Medulla oblongata (tissue), 1 donor: ENCODE results near the gene EEIG2.
"Not testable (repeated sequence)": the region's sequence is repeated elsewhere in the genome, so short reads cannot be mapped to it uniquely, and the experiment has no call there.

Experiments
- DNase-seq: peaks from one replicate; pipeline ENCODE4 v3.0.0-alpha.2; 2015; ENCODE audit errors: extremely low spot score

The EEIG2 gene

DNA sequence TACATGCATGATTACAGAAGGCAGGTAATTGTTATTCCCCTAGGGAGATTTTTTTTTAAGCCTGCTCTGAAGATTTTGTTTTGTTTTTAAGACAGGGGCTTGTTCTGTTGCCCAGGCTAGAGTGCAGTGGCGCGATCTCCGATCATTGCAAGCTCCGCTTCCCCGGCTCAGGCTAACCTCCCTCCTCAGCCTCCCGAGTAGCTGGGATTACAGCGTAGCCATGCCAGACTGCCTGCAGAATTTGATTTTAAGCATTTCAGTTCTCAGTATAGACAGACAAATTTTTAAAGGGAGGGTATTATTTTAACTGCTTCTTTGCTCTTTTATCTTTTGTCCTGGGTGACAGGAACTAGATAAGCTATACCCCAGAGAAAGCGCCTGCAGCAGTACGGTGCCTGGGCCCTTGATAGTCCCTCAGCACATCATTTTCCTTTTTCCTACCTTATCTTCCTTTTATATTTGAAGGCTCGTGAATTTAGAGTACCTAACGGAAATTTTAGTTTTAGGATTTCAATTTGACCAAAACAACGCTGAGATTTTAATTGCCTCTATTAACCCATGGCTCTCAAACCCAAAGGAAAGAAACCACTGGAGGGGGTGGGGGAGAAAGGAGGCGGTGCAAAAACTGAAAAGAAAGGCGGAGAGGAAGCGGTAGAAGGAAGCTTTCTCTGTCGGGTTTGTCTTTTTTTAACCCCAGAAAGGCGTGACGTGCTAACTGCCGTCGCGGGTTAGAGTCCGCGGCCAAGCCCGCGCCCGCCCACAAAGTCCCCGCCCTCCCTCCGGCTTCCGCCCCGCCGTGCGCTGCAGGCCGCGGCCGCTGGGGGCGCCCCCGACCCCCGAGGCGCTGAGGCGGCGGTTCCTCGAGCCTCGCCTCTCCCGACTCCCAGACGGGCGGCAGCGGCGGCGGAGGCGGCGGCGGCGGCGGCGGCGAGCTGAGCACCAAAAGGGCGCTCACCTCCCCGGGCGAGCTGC is at the start of gene EEIG2:
Gene EEIG2, plus strand, starts transcription at position 886 of the 972 bp plus-strand sequence. CDS start 329 bp downstream, outside the sequence.
- peak; percentile 88 for DNase-seq

DNA sequence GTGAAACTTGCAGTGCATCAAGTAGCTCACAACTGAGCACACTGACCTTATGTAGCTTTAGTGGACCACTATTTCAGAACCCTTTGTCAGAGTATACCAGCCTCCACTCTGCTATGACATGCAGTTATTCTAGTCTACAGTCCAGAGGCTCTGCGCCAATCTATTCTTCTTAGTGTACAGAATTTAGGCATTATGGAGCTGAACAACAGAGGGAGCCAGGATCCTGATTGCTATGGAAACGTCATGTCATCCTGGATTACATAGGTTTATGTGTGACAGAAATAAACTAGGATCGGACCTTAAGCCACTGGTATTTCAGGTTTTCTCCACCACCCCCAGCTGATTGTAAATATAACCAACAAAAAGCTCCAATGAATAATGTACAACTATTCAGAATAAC is 48.1 kb upstream of the EEIG2 start:
- DNase-seq, result no peak

DNA sequence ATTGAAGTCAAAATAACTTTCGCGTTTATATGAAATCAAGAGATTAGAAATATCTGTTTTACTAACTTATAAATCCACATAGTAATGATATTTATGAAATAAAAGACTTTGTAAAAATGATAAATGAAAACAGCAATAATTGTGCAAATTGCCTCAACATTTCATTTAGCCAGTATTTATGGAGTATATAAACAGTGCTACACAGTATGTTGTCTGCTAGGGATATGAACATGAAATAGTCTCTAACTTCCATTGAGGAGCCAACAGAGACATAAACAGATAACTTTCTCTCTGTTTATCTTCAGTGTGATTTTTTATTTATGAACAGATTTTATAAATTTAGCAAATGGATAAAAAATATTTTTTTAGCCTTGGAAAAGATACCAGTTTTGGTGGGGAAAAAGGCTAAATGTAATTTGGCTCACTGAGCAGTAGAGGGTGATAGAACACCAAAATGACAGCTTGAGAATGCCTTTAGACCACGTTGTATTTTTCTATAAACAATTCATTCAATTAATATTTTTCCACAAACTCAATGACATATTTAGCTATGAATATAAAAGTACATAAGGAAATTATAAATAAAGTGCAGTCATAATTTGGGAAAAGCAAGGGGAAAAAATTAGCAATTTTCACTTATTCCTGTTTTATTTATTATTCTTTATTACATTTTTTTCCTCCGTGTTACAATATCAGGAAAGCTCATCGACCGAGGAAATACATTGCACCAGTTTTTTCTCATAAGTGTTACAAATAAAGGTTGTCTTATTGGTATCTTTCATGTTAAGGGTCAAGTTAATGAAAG is 47.5 kb upstream of the EEIG2 start:
- peak; percentile 69 for DNase-seq

DNA sequence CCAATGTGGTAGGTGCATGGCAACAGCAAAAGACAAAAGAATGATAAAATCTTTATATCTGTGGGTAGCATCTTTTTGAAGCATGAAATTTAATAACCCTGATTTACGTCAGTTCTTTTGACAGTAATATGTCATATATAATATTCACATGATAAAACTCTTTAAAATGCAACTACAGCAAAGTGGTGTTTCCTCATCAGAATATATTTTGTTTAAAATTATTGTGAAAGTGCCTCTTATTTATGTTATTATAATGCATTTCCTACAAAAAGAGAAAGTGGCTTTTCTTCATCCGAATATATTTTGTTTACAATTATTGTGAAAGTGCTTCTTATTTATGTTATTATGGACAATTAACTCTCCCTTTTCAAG is 46.9 kb upstream of the EEIG2 start:
- no peak for DNase-seq

DNA sequence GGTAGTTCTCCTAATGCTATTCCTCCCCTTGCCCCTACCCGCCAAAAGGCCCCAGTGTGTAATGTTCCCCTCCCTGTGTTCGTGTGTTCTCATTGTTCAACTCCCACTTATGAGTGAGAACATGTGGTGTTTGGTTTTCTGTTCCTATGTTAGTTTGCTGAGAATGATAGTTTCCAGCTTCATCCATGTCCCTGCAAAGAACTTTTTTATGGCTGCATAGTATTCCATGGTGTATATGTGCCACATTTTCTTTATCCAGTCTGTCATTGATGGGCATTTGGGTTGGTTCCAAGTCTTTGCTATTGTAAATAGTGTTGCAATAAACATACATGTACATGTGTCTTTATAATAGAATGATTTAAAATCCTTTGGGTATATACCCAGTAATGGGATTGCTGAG is 46.0 kb upstream of the EEIG2 start:
- not testable (repeated sequence) for DNase-seq

DNA sequence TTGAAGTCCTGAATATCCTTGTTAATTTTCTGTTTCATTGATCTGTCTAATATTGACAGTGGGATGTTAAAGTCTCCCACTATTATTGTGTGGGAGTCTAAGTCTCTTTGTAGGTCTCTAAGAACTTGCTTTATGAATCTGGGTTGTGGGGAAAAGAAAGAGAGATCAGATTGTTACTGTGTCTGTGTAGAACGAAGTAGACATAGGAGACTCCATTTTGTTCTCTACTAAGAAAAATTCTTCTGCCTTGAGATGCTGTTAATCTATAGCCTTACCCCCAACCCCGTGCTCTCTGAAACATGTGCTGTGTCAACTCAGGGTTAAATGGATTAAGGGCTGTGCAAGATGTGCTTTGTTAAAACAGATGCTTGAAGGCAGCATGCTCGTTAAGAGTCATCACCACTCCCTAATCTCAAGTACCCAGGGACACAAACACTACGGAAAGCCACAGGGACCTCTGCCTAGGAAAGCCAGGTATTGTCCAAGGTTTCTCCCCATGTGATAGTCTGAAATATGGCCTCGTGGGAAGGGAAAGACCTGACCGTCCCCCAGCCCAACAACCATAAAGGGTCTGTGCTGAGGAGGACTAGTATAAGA is 42.5 kb upstream of the EEIG2 start:
- not testable (repeated sequence) for DNase-seq

DNA sequence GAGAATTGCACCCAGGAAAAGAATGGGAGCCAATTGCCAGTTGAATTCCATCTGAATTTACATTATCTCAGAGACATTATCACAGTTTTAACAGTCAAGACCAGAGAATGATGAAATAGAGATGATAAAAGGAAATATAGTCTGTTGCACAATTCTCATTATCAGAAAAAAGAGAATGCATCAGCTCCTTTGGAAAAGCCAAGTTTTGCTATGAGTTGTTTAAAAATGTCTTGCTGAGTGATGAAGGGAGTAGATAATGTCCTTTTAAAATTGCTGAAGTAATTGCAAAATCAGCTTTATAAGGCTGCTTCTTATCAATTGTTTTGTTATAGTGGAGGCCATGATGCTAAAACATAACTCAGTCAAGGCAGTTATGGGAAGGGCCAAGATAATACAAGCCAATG is 37.9 kb upstream of the EEIG2 start:
- DNase-seq, result no peak

DNA sequence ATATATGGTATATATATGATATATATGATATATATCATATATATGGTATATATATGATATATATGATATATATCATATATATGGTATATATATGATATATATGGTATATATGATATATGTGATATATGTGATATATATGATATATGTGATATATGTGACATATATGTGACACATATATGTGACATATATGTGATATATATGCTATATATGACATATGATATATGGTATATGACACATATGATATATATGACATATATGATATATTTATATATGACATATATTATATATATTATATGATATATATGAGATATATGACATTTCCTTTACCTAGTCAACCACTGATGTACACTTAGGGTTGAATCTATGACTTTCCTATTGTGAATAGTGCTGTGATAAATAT is 36.1 kb upstream of the EEIG2 start:
- no peak for DNase-seq

DNA sequence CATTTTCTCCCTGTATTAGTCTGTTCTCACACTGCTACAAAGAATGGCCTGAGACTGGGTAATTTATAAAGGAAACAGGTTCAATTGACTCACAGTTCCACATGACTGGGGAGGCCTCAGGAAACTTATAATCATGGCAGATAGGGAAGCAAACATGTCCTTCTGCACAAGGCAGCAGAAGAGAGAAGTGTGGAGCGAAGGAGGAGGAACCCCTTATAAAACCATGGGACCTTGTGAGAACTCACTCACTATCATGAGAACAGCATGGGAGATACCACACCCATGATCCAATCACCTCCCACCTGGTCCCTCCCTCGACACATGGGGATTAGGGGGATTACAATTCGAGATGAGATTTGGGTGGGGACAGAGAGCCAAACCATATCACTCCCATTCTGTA is 35.2 kb upstream of the EEIG2 start:
- DNase-seq, result no peak

DNA sequence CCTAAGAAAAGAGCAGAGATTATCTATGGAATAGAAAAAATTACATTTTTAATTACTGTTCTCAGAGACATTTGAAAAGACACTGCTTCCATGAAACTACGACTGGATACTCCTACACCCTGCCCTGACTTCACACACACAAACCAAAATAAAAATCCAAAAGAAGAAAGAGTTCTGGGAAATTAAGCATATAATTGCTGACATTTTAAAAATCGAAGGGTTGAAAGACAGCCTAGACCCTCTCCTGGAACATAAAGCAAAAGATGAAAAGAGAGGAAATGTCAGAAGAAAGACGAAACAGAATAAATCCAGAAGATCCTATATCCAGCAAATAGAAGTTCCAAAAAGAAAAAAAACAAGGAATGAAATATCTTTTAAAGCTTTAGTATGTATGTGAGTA is 32.8 kb upstream of the EEIG2 start:
- DNase-seq, result no peak

DNA sequence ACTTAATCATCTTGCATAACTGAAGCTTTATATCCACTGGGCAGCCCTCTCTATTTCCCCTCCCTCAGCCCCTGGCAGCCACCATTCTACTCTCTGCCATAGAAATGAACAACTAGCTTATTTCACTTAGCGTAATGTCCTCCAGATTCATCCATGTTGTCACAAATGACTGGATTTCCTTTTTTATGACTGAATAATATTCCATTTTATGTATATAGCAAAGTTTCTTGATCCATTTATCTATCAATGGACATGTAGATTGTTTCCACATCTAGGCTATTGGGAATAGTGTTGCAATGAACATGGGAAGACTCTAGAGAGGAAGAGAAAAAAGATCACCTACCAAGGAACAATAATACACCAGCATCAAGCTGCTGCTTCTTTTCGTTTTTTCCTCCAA is 32.1 kb upstream of the EEIG2 start:
- DNase-seq, result no peak

DNA sequence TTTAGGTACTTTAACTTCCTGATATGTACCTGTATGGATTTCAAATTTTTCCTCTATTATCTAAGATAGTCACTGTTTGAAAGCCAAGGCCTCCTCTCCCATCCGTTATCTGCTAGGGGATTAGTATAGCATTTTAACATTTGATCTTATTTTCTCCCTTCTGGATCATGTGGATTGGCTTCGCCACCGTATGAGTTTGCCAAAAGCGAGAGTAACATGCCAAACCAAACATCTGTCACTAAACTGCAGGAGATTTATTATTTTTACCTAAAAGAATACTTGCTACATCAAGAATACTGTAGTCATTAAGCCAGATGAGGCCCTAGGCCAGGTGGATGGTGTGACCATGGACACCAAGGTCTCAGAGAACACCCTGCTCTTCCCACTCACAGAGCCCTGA is 28.5 kb upstream of the EEIG2 start:
- no peak for DNase-seq

DNA sequence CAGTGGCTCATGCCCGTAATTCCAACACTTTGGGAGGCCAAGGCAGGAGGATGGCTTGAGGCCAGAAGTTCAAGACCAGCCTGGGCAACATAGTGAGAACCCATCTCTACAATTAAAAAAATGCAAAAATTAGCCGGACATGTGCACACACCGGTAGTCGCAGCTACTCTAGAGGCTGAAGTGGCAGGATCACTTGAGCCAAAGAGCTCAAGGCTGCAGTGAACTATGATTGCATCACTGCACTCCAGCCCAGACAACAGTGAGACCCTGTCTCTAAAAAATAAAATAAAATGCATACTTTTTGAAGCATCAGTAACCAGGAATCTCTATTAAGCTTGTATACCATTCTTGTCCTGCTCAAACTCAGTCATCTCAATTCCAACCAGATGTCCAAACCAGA is 27.2 kb upstream of the EEIG2 start:
- no peak for DNase-seq

DNA sequence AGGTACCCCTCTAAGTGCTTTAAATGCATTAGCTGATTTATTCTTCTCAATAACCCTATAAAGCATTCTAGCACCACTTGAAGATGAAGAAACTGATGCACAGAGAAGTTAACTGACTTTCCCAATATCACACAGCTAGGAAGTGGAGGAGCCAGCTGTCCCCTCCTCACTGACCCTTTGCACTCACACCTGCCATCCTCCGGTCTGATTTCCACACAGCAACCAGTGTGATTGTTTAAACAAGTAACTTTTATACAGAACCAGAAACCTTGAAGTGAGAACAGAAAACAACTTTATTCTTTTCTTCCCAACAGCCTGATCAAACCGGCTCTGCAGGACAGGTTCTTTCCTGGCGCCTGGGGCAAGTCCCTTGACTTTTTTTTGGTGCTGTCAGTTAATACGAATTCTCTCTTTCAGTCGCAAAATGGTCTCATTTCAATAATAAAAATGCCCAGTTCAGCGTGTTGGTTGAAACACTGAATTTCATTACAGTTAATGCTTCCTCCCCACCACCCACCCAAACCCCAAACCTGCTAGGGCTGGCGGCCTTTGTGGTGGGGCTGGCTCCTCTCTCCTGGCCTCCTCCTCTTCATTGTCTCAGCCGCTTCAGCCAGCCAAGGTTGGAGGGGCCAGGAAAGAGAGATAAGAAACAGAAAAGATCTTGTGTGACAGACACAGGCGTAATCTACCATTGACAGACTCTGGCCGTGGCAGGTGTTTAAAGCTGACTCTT is 26.4 kb upstream of the EEIG2 start:
- DNase-seq, result no peak

DNA sequence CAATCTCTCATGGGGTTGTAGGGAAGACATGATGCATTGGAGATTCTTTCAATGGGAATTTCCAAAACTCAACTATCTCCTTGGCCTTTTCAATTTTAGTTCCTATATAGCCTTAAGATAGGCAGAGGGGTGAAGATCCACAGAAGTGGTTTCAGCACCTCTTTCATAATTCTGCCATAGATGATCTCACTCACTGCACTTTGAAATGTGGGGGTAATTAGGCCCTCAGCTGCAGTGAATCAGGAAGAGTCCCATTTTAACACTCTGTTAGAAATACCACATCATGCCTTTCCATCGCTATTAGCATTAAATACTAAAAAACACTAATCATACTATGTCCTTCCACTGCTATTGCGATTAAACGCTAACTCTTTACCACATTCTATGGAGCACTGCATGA is 25.1 kb upstream of the EEIG2 start:
- DNase-seq, result no peak

DNA sequence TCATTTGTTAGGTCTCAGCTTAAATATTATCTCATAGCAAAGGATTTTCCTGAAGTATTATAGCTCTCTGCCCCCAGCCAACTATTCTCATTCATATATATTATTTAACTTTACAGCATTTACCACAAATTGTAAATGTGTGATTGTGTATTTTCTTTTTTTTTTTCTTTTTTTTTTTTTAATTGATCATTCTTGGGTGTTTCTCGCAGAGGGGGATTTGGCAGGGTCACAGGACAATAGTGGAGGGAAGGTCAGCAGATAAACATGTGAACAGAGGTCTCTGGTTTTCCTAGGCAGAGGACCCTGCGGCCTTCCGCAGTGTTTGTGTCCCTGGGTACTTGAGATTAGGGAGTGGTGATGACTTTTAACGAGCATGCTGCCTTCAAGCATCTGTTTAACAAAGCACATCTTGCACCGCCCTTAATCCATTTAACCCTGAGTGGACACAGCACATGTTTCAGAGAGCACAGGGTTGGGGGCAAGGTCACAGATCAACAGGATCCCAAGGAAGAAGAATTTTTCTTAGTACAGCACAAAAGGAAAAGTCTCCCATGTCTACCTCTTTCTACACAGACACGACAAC is 24.5 kb upstream of the EEIG2 start:
- DNase-seq, result not testable (repeated sequence)

DNA sequence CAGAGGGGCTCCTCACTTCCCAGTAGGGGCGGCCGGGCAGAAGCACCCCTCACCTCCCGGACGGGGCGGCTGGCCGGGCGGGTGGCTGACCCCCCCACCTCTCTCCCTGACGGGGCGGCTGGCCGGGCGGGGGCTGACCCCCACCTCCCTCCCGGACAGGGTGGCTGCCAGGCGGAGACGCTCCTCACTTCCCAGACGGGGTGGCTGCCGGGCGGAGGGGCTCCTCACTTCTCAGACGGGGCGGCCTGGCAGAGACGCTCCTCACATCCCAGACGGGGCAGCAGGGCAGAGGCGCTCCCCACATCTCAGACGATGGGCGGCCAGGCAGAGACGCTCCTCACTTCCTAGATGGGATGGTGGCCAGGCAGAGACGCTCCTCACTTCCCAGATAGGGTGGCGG is 23.9 kb upstream of the EEIG2 start:
- DNase-seq, result not testable (repeated sequence)

DNA sequence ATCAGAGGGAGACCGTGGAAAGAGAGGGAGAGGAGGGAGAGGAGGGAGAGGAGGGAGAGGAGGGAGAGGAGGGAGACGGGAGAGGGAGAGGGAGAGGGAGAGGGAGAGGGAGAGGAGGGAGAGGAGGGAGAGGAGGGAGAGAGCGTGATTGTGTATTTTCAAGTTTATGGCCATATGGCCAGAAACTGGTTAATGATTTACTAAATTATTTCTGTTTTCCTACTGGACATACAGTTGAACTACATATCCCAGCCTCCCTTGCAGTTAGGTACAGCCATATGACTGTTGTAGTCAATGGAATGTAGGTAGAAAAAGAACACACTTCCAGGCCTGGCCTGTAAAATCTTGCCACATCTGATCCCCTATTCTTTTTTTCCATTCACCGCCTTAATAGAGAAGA is 23.1 kb upstream of the EEIG2 start:
- DNase-seq, result not testable (repeated sequence)

DNA sequence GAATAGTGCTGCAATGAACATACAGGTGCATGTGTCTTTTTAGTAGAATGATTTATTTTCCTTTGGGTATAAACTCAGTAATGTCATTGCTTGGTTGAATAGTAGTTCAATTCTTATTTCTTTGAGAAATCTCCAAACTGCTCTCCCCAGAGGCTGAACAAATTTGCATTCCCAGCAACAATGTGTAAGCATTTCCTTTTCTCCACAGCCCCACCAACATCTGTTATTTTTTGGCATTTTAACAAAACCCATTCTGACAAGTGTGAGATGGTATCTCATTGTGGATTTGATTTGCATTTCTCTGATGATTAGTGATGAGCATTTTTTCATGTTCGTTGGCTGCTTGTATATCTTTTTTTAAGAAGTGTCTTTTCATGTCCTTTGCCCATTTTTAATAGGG is 21.9 kb upstream of the EEIG2 start:
- no peak for DNase-seq

DNA sequence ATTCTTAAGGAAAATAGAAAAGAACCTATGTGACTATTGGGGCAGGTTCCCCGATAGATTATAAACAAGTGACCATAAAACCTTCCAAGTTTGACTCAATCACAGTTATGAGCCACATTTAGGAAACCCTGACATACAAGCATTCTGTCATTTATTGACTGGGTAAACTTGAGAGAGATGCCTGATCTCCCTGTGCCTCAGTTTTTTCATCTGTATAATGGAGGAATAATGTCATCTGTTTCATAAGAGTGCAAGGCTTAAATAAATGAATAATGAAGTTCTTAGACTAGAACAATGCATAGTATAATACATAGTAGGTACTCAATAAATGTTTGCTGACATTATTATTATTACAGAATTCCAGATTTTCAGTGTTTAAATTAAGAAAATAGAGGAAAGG is 18.9 kb upstream of the EEIG2 start:
- no peak for DNase-seq

DNA sequence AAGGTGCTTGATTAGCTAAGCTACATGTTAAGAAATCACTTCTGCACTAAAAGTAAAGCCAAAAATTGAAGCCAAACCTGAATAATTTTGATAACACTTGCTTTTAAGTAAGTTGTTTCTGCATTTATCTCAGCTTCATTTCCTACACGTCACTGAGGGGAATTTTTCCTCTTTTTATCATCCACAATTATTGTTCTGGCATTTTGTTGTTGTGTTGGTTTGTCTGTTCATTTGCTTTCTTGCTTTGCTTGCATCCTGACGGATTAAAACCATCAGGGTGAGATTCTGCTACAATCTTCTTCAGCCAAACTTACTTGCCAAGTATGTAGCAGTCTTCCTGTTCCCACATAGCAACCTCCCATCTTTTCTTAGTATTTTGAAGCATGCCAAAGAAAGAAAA is 18.0 kb upstream of the EEIG2 start:
- no peak for DNase-seq
